HG02610 (cell line): ENCODE measurements around the gene GXYLT1.
"Not testable (repeated sequence)": the region's sequence is repeated elsewhere in the genome, so short reads cannot be mapped to it uniquely, and the experiment has no call there.

Experiments
- ATAC-seq: cut with Tn5 transposase; IDR thresholded peaks from one replicate; pipeline ENCODE4 v1.9.1; 2021; ENCODE audit warnings: mild to moderate bottlenecking, moderate library complexity; ENCODE audit not compliant: unreplicated experiment

The GXYLT1 gene

GRCh38 chr12:42103155-42103554 lies 41.5 kb downstream of the GXYLT1 start:
- no peak for ATAC-seq

- ATAC-seq, result no peak
Measured at GRCh38 chr12:42102720-42103119, 42.0 kb downstream of the GXYLT1 start.

GRCh38 chr12:42099433-42099832 lies 45.2 kb downstream of the GXYLT1 start:
- ATAC-seq, result no peak

DNA sequence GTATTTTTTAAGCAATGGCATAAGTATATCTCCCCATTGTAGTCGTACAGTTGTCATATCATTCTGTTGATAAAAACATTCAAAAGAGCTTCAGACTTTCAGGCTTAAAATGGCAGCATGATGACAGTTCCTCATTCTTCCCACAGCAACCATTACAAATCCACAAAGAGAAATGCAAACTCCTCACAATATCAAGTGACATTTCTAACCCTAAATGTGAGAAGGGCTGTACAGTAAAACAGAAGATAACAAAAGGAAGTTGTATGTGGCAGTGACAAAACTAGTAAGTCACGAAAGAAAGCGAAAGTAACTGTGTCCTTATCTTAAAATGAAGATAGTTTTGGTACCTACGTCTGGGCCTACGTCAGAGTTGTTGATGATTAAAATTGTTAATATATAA lies 46.7 kb downstream of the GXYLT1 start:
- ATAC-seq, result peak; percentile 97

DNA sequence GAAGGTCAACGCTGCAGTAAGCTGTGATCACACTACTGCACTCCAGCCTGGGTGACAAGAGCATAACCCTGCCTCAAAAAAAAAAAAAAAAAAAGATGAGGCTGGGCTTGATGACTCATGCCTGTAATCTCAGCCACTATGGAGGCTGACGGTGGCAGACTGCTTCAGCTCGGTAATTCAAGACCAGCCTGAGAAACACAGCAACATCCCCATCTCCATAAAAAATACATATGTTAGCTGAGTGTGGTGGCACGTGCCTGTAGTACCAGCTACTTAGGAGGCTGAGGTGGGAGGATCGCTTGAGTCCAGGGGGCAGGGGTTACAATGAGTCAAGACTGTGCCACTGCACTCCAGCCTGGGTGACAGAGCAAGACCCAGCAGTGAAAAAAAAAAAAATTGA lies 50.4 kb downstream of the GXYLT1 start:
- no peak for ATAC-seq

DNA sequence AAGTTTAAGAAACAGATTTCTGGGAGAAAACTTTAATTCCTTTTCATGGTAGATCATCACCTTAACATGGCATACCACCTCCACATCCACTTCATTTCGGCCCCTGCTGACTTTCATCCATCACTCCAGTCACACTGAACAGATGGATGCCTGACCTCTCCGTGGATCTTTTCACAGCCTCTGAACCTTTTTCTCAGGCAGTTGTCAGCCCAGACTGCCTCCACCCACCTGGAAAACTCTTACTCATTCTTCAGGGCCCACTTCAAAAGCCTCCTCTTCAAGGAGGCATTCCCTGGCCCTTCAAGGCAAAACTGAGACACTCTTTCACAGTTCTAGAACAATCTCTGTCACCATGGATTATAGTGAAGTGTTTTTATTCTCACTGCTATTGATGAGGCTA lies 52.9 kb downstream of the GXYLT1 start:
- no peak for ATAC-seq

DNA sequence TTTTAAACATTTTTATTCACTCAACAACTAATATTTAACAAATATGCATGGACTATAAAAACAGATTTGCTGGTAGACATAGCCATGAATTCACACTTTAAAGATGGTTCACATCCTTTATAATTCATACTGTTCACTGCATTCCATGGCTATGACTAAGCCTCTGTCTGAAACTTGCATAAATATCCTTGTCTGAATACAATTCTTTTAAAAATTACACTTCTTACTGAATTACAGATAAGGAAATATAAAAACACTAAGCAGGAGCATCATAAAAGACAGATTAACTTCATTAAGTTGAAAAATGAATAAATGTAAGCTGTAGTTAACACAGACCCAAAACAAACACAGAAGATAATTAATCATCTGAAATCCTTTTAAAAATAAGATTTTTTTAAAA lies 53.8 kb downstream of the GXYLT1 start:
- no peak for ATAC-seq

DNA sequence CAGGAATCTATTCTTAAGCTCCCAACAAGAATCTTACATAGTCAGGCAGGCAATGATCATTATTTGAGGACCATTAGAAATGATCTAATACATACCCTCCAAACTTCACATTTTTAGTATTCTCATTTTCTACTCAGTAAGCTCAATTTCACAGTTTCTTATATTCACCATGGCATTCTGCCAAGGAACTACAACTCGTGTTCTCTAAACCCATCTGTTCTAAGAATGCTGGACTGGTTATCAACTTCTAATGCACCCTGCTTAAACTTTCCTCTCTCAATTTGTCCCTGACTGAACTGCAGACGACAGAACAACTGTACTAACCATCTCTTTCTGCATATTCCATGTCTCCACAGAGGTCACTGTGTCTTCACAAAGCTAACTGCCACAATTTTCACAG lies 58.6 kb downstream of the GXYLT1 start:
- ATAC-seq, result no peak

- ATAC-seq, result no peak
Measured at GRCh38 chr12:42085594-42085993, 59.1 kb downstream of the GXYLT1 start.

DNA sequence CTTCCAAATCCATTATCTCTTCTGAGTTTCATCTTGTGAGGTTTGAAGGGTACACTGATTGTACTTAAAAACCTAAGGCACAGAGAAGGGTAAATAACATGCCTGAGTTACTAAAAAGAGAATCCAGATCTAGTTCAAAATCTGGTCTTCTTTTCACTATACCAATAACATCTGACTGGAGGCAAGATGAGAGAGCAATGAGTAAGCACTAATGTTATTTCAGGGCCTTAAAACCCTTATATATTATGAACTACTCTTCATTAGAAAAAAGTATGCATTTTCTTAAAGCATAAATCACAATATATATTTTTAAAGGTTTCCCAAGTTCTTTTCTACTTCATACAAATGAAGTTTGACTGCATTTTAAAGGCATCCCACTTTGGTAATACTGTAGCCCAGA lies 60.2 kb downstream of the GXYLT1 start:
- no peak for ATAC-seq

GRCh38 chr12:42076976-42077375 lies 67.7 kb downstream of the GXYLT1 start:
- ATAC-seq, result no peak

GRCh38 chr12:42070036-42070435 lies 74.6 kb downstream of the GXYLT1 start:
- ATAC-seq, result no peak

DNA sequence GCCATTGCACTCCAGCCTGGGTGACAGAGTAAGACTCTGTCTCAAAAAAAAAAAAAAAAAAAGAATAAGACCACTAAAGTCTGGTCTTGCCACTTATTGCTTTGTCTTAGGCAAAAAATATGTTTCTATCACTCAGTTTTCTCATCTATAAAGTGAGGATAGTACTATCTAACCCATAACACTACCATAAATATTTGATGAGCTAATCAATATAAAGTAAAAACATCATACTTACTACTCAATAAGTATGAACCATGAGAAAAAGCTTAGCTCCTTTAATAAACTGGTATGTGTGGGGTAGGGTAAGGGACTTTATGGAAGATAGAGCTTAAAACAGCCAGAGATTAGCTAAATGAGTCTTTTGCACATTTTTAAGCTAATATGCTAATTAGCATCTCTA lies 85.5 kb downstream of the GXYLT1 start:
- ATAC-seq, result no peak

GRCh38 chr12:42056130-42056529 lies 88.5 kb downstream of the GXYLT1 start:
- ATAC-seq, result peak; percentile 95

DNA sequence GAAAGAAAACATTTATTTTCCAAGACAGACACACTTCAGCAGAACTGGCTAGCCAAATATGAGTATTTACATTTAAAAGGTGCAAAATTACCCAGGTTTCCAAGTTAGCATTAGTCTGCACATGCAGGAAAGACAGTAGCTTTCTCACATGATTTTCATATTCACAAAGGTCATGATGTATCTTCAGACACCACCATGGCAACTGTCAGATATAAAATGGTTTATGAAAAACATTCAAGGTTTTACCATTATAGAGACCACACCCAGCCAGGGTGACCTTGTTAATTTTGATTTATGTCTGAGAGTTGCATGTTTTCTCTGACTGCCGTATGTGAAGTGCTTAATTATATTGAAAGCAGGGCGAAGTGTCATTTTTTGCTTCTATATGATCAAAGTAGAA lies 91.2 kb downstream of the GXYLT1 start:
- ATAC-seq, result no peak

DNA sequence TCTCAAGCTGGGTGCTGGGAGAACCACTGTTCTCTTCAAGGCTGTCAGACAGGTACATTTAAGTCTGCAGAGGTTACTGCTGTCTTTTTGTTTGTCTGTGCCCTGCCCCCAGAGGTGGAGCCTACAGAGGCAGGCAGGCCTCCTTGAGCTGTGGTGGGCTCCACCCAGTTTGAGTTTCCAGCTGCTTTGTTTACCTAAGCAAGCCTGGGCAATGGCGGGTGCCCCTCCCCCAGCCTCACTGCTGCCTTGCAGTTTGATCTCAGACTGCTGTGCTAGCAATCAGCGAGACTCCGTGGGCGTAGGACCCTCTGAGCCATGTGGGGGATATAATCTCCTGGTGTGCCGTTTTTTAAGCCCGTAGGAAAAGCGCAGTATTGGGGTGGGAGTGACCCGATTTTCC lies 95.7 kb downstream of the GXYLT1 start:
- not testable (repeated sequence) for ATAC-seq

DNA sequence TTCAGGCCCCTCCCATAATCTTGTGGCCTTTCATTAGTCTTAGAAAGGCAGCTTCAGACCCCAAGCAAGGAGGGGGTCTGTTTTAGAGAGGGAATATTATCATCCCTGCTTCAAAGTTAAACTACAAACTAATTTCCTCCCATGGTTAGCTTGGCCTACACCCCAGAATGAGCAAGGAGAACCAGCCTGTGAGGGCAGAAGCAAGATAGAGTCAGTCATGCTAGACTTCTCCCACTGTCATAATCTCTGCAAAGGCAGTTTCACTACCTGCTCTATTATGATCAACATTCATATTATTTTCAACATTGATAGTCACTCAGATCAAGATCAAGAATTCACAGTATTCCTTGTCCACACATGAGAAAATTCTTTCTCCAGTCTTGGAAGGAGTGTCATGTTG lies 105.1 kb downstream of the GXYLT1 start:
- no peak for ATAC-seq

- no peak for ATAC-seq
Measured at GRCh38 chr12:42039176-42039575, 105.5 kb downstream of the GXYLT1 start.

- no peak for ATAC-seq
Measured at GRCh38 chr12:42031847-42032564, 112.7 kb downstream of the GXYLT1 start.
